ENCODE measurements around the gene TRIM17. TPM values are rescaled to one million over a fixed set of nuclear protein-coding genes. Genes with fewer than 3 reads are reported as not detected.

The TRIM17 gene
- total and polyA plus RNA-seq, 9 of the 15 experiments (the other 6 are each of a cell fraction or from before 2014, with no cell fraction given) = not detected

- TF ChIP-seq REST (IDR thresholded peaks at IDR 0.05; ENCODE audit: borderline replicate concordance) (no peak; the same call in 1 of the 2 replicates), REST (CRISPR knock-in tag; IDR thresholded peaks at IDR 0.05; ENCODE audit: low read depth) (0 out of 2 replicates have a peak, but pooled peaks have one; percentile 26), DACH1 (IDR thresholded peaks at IDR 0.05; ENCODE audit: partially characterized antibody) (peak; percentile 95), TCF15 (CRISPR knock-in tag; IDR thresholded peaks at IDR 0.05) (no peak), ZNF589 (CRISPR knock-in tag; IDR thresholded peaks at IDR 0.05; ENCODE audit: low read depth) (peak; percentile 37; the same call in 1 of the 2 replicates), GTF2F1 (IDR thresholded peaks at IDR 0.05; ENCODE audit: low read depth, low read length) (no peak), TCF3 (CRISPR knock-in tag; IDR thresholded peaks at IDR 0.05) (peak; percentile 44; the same call in 1 of the 2 replicates), KLF10 (CRISPR knock-in tag; IDR thresholded peaks at IDR 0.05) (peak; percentile 47; the same call in 1 of the 2 replicates), HMGXB4 (CRISPR knock-in tag; IDR thresholded peaks at IDR 0.05) (peak; percentile 21; the same call in 1 of the 2 replicates), ARHGAP35 (IDR thresholded peaks at IDR 0.05; ENCODE audit: partially characterized antibody) (peak; percentile 65), SMARCE1 (IDR thresholded peaks at IDR 0.05) (peak; percentile 98), AFF1 (IDR thresholded peaks at IDR 0.05; ENCODE audit: low read depth in 1 of 2, partially characterized antibody in 2 of 2) (peak in 1 of 2 experiments; percentile 72)
Observed at GRCh38 chr1:228452194-228453021, 35.7 kb upstream of the TRIM17 start (continued).

Measured in K562 (cell line).